CD4-positive, alpha-beta T cell treated with Interleukin-6 for 4 hours (primary cell): ENCODE data around the gene PHF12.
A peak's percentile ranks its signal among the peaks of the same experiment; 100 is the strongest.
"Not testable (repeated sequence)": the region's sequence is repeated elsewhere in the genome, so short reads cannot be mapped to it uniquely, and the experiment has no call there.

ENCODE experiments used
- DNase-seq: peaks from one replicate; pipeline ENCODE4 v3.0.0-alpha.2; 2020; ENCODE audit warnings: mixed read lengths

The PHF12 gene

DNA sequence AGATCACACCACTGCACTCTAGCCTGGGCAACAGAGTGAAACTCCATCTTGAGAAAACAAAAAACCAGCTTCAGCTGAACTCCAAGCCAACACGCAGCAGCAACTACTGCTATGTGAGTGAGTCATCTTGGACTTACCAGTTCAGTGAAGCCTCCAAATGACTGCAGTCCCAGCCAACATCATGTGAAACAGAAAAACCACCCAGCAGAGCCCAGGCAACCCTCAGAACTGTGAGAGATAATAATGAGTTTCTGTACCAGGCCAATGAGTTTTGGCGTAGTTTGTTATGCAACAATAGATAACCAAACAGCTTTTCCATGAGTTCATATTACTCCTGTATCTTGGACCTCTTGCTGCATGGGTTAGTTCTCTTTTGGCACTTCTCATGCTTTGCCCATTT, 23.3 kb downstream of the PHF12 start:
- DNase-seq, result peak; percentile 49

- DNase-seq, result no peak
These were observed 24.5 kb downstream of the PHF12 start for GRCh38 chr17:28926786-28927185.

DNA sequence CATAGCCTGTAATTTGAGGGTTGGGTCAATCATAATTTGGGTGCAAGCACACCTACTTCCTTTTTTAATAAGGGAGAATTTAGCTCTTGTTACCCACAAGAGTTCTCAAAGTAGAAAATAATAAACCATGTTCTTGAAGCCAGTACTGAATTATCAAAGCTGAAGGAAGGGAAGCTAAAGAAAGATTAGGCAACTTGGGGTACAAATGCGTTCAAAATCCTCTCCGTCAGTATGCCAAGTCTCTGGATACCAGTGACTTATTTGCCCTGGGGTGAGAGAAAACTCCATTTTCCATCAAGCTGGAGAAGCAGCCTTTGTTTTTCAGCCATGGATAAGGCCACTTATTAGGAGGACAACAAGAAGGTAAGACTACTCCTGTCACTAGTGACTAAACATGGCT, 25.0 kb downstream of the PHF12 start:
- no peak for DNase-seq

DNA sequence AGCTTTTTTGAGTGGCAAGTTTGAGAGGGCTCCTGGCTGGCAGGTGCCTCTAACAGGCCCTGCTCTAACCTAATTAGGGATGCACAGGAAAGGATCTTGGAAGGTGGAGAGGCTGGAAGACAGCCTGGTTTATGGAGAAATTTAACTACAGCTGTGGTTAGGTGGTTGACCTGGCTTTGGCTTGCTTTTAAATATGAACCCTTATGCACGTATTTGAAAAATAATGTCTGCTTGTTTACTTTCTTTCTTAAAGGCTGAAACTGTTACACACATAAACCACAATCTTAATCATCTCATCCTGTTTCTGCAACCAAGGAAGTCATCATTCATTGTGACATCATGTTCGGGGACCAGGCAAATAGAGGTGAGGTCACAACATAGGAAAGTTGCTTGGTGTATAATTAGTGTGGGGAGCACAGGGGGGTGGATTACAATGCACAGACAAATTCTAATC, 25.4 kb downstream of the PHF12 start:
- peak; percentile 58 for DNase-seq

GRCh38 chr17:28920201-28920600, 31.1 kb downstream of the PHF12 start:
- DNase-seq, result no peak

- no peak for DNase-seq
These were observed 33.0 kb downstream of the PHF12 start for GRCh38 chr17:28918295-28918694.

- no peak for DNase-seq
These were observed 33.9 kb downstream of the PHF12 start for GRCh38 chr17:28917465-28917864.

DNA sequence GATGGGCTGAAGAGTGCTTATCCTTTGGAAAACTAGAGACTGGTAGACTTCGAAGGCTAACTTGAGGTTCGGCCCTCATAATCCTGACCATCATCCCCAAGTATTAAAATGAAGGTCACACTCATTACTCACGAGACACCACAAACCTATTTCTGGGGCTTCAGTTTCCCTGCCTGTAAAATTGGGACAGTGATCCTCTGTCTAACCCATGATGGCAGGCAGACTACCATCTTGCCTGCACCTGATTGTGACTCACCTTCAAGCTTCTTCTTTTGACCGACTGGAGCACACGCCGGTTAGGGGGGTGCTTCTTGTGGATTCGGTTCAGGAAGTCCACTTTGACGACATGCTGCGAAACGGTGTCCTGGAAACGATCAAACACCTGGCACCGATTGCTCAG, 34.3 kb downstream of the PHF12 start:
- DNase-seq, result no peak

- peak; percentile 64 for DNase-seq
These were observed 34.9 kb downstream of the PHF12 start for GRCh38 chr17:28916302-28916934.

DNA sequence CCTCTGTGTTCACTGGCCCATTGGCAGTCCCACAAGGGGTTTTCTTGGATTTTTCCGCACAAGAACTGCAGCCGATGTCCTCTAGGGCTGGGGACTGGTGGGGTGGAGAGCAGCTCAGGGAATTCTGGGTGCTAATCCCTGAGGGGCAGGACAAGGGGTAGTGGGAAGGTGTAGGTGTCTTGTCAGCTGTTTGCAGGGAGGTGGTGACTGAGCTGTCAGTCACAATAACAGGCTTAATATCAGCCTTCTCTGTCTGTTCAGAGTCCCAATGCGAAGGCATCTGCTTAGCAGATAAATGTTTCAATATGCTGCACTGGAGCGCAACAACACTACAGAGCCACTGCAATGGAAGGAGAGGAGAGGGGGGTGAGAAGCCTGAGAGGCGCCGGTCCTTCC, 38.4 kb downstream of the PHF12 start:
- no peak for DNase-seq

DNA sequence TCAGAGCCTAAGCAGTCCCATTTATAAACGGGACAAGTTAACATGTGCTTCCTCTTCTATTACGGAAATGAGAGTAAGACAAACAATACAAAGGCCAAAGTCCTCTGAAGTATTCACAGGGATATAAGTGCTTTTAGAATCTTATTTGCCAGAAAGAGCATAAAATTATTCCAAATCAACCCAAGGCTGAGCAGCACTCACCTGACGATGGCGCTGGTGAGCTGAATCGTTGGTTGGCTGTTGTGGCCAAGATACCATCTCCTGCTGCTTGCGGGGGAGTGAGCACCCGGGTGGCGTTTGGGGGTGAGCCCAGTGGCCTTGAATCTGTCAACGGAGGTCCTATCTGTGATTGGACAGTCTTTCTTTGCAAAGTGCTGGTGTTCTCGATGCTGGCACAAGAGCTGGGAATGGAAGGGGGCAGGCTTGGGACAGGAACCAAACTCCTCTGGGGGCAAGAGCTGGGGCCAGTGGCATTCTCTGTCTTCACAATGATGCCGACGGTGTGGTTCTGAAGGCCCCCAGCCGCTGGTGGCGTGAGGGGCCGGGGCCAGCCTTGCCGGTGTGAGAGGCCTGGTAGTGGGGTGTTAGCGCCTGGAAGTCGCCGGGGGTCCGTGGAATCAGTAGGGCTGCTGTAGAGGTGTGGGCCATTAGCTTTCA, 38.9 kb downstream of the PHF12 start:
- peak; percentile 34 for DNase-seq

GRCh38 chr17:28911411-28912045, 39.8 kb downstream of the PHF12 start:
- DNase-seq, result no peak

- no peak for DNase-seq
These were observed 40.8 kb downstream of the PHF12 start for GRCh38 chr17:28910534-28910933.

DNA sequence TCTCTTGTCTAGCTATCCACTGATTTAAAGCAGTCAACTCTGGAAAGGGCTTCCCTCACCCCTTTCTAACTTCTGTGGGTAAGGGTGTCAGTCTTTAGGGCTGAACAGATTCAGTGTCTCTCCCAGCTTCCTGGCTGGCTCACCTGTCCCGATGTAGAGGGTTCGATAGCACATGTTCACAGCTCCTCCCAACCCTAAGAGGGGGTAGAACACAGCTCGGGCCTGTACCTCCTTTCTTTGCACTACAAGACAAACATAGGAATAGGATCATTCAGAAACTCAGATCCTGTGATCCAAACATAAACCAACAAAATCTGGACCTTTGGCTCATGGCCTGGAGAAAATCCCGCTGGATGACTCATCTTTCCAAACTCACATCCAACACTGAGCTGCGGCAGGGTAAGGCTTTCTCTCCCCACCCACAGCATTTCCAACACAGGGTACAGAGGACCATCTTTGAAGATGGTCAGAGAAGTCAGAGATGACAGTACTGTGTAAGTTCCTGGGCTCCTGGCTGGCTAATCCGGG, 42.6 kb downstream of the PHF12 start:
- no peak for DNase-seq

DNA sequence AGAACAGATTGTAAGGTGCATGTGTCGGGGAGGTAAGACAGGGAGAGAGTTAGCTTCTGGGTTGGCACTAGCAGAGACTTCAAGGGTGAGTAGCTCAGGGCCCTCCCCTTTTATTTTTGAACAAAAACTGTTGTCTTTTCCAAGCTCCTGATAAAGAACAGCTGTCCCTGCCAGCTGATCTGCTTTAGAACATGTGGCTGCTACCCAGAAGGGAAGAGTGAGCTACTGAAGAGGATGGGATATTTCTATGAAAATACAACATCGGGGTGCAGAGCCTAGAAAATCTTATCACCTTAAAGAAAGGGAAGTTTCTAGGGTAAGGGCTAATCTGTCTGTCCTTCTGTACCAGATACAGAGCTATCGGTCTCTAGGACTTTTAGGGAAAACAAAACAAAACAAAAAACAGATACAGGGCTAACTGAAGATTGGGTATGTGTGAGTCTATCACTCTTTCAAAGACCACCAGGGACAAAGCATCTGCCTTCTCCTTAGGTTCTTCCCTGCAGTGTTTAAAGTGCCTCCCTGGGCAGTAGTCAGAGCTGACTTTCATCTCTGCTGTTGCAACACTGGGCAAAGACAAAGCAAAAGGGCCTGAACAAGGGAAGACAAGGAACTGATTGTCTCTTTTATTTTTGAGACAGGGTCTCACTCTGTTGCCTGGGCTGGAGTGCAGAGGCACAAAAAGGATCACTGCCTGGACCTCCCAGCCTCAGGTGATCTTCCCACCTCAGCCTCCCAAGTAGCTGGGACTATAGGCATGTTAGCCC, 43.4 kb downstream of the PHF12 start:
- no peak for DNase-seq

- no peak for DNase-seq
These were observed 44.4 kb downstream of the PHF12 start for GRCh38 chr17:28906706-28907438.

- DNase-seq, result no peak
These were observed 45.0 kb downstream of the PHF12 start for GRCh38 chr17:28906276-28906675.

- DNase-seq, result no peak
These were observed 46.5 kb downstream of the PHF12 start for GRCh38 chr17:28904800-28905199.

- DNase-seq, result not testable (repeated sequence)
These were observed 47.8 kb downstream of the PHF12 start for GRCh38 chr17:28903546-28903841.

DNA sequence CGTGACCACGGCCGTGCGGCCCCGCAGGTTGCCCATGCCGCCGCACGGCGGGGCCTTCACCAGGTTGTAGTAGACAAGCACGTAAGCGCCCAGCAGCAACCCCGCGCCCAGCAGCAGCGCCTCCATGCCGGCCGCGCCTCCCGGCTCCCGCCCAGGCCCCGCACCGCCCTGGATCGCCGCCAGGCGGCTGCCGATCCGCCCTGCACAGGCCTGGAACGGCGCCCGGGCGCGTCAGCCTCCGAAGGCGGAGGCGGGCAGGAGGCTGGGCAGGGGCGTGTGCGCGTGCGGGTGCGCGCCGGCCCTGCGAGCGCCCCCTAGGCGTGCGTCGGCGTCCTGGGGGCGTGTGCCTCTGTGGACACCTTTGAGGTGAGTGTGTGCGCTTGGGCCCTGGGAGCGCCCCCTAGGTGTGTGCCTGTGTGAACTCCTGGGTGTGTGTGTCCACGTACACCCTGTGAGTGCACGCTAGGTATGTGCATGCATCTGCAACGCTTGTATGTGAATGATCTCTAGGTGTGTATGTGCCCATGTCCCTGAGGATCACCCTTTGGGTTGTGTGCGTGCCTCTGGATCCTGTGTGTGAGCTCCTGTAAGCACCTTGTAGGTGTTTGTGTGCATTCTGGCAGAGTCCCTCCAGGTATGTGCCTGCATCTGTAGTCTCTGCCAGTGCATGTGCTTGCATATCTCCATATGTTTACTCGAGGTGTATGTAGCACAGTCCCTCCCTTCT, 48.3 kb downstream of the PHF12 start, which contains the start of gene DHRS13:
DHRS13 (minus strand) TSS at position 261 of the 727 bp plus-strand sequence; CDS start at position 126, 135 bp downstream.
- DNase-seq, result peak; percentile 96

GRCh38 chr17:28901866-28902818, 49.2 kb downstream of the PHF12 start:
- DNase-seq, result peak; percentile 74
